ENCODE data around the gene NACAD. TPM values are rescaled to one million over a fixed set of nuclear protein-coding genes. Genes with fewer than 3 reads are reported as not detected.
"Not testable (repeated sequence)": the region's sequence is repeated elsewhere in the genome, so short reads cannot be mapped to it uniquely, and the experiment has no call there.

The NACAD gene
- polyA plus RNA-seq, 1 donor: 4.4 TPM

DNA sequence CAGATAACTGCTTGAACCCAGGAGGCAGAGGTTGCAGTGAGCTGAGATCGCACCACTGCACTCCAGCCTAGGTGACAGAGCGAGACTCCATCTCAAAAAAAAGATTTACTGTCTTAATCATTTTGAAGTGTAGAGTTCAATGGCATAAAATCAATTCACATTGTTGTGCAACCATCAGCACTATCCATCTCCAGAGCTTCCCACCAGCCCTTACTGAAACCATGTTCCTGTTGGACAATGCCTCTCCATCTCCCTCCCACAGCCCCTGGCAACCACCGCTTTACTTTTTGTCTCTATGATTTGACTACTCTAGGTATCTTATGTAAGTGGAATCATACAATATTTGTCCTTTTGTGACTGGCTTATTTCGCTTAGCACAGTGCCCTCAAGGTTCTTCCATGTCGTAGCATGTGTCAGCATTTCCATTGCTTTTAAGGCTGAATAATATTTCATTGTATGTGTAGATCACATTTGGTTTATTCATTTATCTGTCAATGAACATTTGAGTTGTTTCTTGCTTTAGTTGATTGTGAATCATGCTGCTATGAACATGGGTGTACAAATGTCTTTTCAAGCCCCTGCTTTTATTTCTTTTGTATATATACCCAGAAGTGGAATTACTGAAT is 33.1 kb downstream of the NACAD start:
- DNase-seq (ENCODE audit: low read depth): no peak

GRCh38 chr7:45055016-45055415 is 33.8 kb downstream of the NACAD start:
- DNase-seq (ENCODE audit: low read depth): no peak

DNA sequence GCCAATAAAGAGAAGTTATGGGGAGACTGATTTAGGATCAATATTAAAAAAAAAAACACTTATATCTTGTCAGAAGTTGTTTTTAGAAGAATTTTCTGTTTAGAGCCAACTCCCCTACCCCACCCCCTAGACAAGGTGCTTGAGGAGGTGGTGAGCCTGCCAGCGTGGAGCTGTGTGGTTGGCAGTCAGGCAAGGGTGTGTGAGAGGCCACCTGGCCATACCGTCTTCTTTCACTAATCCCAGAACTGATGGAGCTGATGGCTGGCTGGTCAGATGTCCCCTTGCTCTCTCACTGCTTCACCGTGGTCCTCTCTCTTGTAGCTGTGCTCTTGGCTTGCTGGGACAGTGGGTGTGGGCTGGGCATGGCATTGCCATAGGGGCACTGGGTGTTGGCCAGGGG is 34.3 kb downstream of the NACAD start:
- no peak for DNase-seq (ENCODE audit: low read depth)

DNA sequence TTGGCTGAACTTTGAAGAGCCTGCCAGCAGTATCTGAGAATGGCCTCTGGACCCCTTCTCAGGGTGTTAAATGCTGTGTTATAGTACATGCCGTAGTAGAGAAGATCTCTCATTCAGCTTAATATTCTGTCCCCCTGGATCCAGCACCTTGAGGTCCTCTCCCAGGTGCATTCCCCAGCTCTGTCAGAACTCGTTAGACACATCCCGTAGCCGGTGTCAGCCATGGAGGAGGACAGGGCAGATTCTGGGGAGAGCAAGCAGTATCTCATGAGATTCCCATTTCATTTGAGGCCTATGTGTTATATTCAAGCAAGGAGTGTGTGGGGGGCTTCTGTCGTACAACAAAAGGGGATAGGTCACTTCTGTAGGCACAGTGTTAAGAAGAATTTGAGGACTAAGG is 34.8 kb downstream of the NACAD start:
- DNase-seq (ENCODE audit: low read depth): no peak

GRCh38 chr7:45053401-45053800 is 35.4 kb downstream of the NACAD start:
- DNase-seq (ENCODE audit: low read depth): no peak

DNA sequence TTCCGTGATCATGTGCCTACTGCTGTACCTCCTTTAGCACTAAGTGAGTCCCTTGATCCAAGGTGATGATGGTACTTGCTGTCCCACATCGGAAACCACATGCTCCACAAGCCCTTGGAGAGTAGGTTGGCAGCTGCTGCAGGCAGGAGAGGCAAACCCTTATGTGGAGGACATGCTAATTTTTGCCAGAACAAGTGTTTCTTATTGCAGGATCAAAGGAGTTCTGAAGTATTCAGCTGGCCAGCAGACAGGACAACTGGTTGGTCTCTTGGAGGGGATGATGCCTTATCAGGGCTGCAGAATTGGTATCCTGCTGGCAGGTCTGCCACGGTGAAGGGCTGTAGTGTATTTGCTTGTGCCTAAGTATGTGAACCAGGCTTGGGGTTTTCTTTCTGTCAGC is 36.8 kb downstream of the NACAD start:
- DNase-seq (ENCODE audit: low read depth): no peak

- no peak for DNase-seq (ENCODE audit: low read depth)
These were observed 38.6 kb downstream of the NACAD start for GRCh38 chr7:45050198-45050597.

DNA sequence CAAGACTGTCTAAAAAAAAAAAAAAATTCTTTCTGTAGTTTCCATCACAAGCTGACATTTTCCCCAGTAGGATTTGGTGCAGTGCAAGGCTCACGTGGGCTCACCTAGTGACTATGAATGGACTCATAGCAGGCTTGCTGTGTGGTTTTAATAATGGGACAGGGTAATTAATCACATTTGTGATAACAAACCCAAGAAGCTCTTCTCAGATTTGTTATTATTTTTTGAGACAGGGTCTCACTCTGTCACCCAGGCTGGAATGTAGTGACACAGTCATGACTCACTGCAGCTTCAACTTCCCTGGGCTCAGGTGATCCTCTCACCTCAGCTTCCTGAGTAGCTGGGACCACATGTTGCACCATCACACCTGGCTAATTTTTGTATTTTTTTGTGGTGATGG is 40.0 kb downstream of the NACAD start:
- DNase-seq (ENCODE audit: low read depth): no peak

DNA sequence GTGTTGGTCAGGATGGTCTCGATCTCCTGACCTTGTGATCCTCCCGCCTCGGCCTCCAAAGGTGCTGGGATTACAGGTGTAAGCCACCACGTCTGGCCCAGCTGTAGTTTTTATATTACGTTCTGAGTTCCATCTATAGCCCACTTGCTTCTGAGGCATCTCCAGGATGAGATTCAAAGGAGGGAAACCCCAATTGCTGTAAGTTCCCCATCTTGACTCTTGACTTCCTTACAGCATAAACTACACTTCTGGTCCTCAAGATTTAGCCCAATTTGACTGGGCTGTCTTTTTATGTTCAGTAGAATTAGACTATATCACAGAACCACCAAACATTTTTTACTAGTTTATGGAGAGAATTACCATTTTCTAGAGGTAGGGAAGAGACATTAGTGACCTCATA is 44.4 kb downstream of the NACAD start:
- DNase-seq (ENCODE audit: low read depth): no peak

GRCh38 chr7:45039106-45039505 is 49.7 kb downstream of the NACAD start:
- DNase-seq (ENCODE audit: low read depth): no peak

DNA sequence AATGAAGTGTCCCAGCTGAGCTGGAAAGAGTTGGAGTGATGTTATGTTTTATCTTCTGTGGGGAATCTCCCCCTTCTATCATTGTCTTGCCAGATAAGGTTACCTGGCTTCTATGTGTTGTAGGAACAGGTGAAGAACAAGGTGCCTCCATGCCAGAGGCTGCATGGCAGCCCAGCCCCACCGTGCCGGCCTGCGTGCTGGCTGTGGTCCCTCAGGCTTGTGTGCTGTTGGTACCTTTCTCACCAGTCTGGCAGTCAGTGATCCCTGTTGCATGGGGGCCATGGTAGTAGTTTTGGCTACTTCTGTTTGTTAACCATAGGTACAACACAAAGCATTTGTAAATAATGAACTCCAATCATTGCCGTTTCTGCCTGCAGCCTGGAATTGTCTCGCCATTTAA is 50.9 kb downstream of the NACAD start:
- DNase-seq (ENCODE audit: low read depth): no peak

GRCh38 chr7:45036796-45037195 is 52.0 kb downstream of the NACAD start:
- DNase-seq (ENCODE audit: low read depth): no peak

GRCh38 chr7:45036317-45036716 is 52.5 kb downstream of the NACAD start:
- DNase-seq (ENCODE audit: low read depth): no peak

- no peak for DNase-seq (ENCODE audit: low read depth)
These were observed 52.9 kb downstream of the NACAD start for GRCh38 chr7:45035893-45036292.

DNA sequence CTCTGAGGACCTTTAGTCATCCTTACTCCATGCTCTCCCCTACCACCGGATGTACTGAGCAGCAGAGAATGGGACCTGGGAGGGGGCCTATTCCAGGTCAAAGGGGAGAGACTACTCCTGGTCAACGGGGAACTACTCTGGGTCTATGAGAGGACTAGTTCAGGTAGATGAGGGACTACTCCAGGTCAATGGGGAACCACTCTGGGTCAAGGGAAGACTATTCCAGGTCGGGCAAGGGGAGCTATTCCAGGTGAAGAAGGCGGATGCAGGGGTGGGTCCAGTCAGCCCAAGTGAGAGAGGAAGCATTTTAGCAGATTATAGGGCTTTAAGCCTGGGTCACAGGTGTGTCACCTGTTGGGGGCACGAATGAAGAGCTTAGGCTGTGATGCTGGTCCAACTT is 53.4 kb downstream of the NACAD start:
- no peak for DNase-seq (ENCODE audit: low read depth)

DNA sequence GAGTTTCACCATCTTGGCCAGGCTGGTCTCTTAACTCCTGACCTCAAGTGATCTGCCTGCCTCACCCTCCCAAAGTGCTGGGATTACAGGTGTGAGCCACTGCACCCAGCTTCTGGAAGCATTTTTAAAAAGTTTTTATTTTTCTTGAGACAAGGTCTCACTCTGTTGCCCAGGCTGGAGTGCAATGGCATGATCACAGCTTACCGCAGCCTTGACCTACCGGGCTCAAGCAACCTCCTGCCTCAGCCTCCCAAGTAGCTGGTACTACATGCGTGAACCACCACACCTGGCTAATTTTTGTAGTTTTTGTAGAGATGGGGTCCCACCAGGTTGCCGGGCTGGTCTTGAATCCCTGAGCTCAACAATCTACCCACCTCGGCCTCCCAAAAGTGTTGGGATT is 54.1 kb downstream of the NACAD start:
- DNase-seq (ENCODE audit: low read depth): not testable (repeated sequence)

DNA sequence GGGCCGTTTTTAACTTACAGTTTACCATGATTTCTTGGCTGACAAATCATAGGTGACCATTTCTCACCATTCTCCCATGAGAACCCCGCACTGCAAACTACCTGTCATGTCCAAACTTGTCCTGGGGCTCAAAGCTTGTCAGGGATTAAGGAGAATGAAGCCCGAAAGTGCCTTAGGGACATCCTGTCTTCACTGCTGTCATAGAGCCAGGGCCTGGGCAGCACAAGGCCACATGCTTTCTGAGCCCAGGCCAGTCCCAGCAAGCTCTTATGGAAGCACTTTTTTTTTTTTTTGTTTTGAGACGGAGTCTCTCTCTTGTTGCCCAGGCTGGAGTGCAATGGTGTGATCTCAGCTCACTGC is 54.9 kb downstream of the NACAD start:
- DNase-seq (ENCODE audit: low read depth): no peak

- DNase-seq (ENCODE audit: low read depth): no peak
These were observed 55.4 kb downstream of the NACAD start for GRCh38 chr7:45033261-45033930.

DNA sequence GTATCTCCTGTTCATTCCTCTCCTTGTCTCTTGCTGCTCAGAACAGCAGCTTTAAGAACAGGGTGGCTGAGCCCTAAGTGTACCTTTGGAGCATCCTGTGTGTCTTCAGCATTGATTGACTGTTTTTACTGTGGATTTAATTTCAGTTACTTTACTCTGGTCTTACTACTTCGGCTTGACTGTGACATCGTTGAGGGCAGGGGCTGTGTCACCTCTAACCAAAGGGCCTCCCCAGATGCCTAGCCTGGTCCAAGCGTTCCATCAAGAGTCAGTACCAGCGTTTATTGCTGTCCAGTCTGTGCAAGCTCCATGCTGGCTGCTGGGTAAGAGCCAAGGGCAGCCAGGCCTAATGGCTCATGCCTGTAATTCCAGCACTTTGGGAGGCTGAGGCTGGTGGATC is 56.3 kb downstream of the NACAD start:
- DNase-seq (ENCODE audit: low read depth): no peak

GRCh38 chr7:45031829-45032228 is 56.9 kb downstream of the NACAD start:
- DNase-seq (ENCODE audit: low read depth): no peak

Measured in forelimb muscle (tissue), 1 donor.